HG03139 (cell line): ENCODE measurements around the gene FUBP1.
"Not testable (repeated sequence)": the region's sequence is repeated elsewhere in the genome, so short reads cannot be mapped to it uniquely, and the experiment has no call there.

Experiments used
- ATAC-seq: cut with Tn5 transposase; IDR thresholded peaks from one replicate; pipeline ENCODE4 v1.9.1; 2021; ENCODE audit not compliant: unreplicated experiment

Gene FUBP1

DNA sequence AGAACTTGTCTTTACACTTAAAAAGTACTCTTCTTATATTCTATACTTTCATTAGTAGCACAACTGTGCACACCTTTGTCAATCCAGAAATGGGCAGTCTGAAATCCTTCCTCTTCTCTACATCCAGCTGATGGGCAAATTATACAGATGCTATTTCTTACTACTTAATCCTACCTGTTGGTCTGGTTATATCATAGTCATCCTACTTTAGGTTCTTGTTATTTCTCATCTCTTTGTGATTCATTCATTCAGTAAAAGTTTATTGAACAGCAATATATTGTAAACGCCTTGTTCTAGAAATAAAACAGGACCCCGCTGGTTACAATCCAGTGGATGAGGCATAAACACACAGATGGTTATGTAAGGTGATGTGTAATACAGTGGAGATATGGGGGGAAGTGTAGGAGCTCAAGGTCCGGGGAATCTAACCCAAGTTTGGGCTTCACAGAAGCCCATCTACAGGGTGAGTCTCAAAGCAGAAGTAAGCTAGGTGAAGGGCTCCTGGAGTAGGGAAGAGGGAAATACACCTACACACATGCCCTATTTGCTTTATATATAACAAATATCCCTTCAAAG lies 11.8 kb upstream of the FUBP1 start:
- no peak for ATAC-seq

DNA sequence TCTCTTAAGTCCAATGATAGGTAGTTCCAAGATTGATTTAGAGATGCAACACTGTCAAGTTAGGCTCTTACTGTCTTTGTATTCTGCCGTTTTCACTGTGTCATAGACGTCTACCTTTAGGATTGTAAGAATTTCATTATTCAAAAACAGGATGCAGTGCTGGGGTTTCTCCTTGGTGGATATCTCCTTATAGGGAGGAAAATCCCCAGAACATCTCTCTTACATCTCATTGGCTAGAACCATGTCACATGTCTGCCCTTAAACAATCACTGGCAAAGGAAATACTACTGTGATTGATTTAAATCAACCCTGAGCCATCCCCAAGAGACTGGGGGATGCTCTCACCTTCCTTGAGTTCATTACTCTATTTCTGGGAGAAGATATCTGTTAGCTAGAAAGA lies 10.9 kb upstream of the FUBP1 start:
- no peak for ATAC-seq

DNA sequence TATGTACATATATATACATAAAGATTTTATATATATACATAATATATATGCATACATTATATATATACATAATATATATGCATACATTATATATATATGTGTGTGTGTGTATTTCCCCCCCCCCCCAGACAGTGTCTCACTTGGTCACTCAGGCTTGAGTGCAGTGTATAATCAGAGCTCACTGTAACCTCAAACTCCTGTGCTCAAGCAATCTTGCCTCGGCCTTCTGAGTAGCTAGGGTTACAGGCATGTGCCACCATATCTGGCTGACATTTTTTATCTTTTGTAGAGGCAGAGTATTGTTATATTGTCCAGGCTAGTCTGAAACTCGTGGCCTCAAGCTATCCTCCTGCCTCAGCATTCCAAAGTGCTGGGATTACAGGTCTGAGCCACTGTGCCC lies 9.0 kb upstream of the FUBP1 start:
- no peak for ATAC-seq

DNA sequence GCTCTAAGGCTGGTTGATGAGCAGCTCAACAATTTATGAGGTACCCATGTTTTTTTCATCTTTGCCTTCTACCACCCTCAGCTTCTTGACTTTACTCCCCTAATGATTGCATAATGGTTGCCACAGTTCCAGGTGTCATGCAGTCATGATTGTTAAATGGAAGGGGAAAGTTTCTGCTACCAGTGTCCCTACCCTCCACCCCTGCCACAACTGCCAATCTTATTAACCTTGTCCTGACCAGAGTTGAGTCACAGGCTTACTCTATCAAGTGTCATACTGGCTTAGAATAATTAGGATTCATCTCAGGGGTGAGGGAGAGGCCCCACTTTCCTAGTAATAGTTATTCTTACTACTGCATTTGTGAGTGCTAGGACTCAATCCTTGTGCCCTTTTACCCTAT lies 7.9 kb upstream of the FUBP1 start:
- no peak for ATAC-seq

DNA sequence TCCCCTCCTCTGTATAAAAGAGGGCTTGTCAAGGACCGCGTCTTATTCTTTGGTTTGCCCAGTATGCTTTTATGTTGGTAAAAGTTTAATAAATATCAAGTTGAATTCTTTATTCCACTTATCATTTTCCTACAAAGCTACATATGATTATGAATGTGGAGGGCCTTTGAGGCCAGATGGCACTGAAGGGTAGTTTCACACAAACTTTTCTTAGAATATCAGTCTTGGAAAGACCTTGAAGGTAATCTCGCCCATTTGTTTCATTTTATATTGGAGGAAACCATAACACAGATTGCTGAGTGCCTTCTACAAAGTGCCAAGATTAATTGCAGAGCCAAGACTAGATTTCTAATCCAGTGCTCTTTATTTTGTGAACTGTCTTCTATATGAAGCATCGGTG lies 5.8 kb upstream of the FUBP1 start:
- ATAC-seq: no peak

DNA sequence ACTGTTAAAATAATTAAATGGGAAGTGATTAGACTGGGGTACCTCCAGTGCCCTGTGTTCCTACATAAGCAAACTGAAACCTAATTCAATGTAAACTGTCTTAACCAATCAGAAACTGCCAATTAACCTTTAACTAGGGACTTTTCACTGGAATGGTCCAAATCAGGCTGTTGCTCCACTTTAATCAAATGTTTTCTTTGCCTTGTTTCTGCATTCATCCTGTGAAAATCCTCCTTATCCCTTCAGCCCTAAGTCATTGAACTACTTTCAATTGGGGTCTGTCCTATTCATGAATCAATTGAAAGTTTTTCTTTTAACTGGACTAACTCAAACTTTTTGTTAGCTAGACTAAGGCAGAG lies 5.1 kb upstream of the FUBP1 start:
- ATAC-seq: no peak

DNA sequence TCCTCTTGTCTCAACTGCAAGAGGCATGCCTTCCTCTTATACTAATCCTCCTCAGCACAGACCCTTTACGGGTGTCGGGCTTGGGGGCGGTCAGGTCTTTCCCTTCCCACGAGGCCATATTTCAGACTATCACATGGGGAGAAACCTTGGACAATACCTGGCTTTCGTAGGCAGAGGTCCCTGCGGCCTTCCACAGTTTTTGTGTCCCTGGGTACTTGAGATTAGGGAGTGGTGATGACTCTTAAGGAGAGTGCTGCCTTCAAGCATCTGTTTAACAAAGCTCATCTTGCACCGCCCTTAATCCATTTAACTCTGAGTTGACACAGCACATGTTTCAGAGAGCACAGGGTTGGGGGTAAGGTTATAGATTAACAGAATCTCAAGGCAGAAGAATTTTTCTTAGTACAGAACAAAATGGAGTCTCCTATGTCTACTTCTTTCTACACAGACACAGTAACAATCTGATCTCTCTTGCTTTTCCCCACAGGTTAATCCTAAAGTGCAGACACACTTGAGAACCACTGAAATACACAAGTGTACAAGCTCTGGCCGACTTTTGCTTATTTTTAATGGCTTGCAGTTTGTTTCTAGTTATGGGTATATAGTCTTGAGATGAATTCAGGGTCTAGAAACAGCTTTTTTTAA lies 4.6 kb upstream of the FUBP1 start:
- ATAC-seq: not testable (repeated sequence)

DNA sequence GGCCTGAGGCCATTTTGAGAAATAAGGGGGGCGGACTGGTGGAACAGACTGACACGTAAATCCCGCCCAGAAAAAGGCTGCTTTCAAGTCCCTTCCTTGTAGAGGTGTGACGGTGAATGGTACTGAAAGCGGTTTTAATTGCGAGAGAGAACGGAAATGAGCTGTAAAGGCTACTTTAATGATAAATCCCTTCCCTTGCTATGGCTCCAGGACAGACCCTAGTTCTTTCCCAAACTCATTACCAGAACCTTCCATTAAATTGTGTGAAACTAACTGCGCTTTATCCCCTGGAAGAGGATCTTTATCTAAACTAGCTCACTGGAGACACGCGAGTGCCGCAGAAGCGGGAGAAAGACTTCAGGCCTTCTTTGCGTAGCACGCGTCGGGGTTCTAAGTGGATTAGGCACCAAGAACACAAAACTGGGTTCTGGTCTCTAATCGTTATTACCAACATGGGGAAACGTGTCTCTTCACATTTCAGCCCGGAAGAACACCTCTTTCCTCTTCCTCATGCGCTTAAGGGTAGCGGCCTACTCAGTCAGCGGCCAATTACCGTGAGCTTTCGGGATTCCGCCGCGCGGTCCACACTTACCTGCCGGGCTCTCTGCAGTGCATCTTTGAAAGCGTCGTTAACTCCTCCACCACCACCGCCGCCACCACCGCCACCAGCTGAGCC lies 441 bp downstream of the FUBP1 start:
- peak; percentile 64 for ATAC-seq

DNA sequence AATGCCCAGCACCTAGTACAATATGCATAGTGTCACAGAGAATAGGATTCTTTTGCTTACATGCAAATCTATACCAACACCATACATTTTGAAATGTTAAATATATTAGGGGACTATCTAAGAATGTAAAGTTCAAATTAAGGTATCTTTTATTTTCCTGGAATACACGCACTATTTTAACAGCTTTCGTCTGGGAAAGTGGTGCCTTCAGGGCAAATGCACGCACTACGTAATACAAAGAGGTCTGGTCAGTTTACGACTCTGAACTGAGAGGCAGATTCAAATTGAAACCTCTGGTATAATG lies 931 bp downstream of the FUBP1 start:
- ATAC-seq: no peak

DNA sequence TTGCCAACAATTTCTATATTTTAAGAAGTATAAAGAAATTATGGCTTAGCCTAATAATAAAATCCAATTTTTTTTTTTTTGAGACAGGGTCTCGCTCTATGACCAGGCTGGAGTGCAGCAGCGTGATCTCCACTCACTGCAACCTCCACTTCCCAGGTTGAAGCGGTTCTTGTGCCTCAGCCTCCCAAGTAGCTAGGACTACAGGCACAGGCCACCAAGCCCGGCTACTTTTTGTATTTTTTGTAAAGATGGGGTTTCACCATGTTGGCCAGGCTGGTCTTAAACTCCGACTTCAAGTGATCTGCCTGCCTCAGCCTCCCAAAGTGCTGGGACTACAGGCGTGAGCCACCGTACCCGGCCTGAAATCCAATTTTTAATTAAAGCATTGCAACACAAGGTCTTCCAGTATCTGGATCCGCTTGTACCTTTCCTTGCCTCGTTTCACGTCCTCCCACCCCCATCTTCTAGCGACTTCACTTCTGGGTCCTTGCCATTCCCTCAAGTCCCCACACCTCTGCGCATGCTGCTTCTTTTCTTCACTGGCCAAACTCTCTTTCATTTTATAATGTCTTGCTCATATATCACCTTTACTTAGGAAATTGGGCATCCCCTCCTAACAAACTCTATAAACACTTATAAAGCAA lies 2.3 kb downstream of the FUBP1 start:
- no peak for ATAC-seq

DNA sequence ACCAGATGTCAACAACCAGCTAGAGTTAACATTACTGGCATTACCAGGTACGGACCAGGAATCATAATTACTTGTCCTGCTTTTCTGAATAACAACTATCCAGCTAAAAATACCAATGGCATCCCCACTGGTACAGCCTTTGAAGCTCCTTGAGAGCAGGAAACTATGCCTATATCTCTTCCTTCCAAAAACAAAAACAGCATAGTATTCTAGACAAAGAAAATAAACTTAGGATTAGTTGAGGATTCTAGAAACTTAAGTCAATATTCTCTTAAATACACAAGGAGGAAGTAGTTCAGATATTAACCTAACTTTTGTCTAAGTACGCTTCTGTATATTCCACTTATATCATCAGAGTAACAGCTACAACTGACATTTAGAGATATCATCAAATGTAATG lies 3.0 kb downstream of the FUBP1 start:
- no peak for ATAC-seq

DNA sequence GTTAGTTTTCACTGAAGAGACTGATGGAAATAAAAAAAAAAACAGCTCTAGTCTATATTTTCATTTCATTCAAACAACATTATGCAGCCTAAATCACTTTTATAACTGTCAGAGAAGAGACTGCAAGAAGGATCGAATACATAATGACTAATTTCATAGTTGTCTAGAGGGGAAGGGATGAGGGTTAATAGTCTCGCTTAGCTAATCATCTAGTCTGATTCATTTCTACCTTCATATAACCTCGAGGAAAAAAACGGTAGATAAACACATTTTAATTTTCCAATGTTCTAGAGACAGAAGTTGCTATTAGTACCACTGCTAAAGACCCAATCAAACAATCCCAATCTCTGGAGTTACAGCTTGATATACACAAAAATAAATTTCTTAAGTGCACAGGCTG lies 3.5 kb downstream of the FUBP1 start:
- ATAC-seq: no peak

DNA sequence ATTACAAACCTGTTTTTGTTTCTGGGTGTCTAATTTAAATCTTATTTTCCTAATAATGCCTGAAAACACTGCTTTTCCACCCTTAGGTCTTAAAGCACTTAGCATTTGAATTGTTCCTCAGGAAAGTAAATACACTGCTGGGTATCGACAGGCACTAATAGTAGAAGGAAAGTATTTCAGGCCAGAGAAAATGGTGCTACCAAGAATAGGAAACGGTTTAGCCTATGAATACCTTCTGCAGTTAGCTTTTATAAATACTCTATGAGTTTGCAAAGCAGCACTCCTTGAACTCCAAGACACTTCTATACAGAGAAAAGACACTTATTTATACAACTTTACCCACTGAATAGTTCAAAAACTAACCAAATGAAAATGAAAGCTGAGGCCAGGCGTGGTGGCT lies 6.8 kb downstream of the FUBP1 start:
- ATAC-seq: no peak

DNA sequence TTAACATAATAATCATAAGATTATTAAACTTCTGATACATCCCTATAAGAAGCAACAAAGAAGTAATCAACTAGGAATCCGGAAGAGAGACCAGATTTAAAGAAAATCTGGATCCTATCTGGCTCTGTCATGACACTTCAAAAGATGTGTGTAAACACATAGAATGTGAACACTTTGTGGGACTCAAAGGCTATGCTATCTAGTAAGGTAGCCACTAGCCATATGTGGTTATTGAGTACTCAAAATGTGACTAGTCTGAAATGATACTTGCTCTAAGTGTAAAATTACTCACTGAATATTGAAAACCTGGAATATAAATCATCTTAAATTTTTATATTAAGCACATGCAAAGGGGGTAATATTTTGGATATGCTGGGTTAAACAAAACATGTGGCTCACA lies 8.7 kb downstream of the FUBP1 start:
- no peak for ATAC-seq

DNA sequence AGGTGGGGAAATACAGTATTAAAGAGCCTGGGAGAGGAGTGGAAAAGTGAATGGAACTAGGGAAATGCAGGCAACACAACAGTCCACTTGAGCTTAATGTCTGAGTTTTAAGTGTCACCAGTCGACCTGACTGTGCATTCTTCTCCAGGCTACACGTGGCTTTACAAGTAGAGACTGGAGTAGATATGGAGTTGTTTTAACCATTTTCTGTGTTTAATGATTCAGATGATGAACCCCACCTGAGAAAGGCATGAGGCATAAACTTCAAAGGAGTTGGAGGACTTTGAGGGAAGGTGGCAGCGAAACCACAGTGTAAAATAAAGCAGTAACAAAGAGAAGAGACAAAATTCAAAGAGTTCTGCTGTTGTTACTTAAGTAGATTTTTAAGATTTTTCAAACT lies 12.6 kb downstream of the FUBP1 start:
- no peak for ATAC-seq

DNA sequence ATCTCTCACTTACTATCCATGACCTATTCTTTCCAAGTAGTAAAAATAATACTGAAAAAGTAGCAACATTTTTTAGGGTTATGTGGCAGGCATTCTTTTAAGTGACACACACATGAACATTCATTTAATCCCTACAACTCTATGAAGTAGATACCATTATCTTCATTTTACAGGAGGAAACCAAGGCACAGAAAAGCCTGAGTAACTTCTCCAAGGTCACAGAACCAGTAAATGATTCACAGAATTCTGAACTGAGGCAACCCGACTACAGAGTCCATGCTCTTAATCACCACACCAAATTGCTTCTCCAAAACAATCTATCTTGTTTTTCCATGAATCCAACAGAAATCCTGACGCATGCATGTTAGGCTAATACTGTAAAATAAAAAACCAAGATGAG lies 17.5 kb downstream of the FUBP1 start:
- no peak for ATAC-seq

DNA sequence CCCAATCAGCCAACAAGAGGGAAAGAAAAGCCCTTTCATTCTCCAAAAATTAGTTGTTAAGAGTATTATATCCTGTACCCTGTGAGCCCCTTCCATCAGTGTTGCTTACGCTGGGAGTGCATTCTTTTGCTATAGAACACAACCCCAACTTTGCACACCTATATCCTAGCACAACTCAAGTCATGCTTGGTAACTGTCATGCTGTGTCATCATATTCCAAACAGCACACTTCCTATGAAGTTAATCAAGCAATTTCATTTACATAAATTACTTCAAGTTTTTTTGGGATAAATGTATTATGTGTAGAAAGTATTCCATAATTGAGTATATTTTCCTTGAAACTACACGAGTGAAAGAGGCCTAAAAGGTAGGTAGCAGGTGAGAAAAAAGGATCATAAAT lies 20.0 kb downstream of the FUBP1 start:
- ATAC-seq: no peak

DNA sequence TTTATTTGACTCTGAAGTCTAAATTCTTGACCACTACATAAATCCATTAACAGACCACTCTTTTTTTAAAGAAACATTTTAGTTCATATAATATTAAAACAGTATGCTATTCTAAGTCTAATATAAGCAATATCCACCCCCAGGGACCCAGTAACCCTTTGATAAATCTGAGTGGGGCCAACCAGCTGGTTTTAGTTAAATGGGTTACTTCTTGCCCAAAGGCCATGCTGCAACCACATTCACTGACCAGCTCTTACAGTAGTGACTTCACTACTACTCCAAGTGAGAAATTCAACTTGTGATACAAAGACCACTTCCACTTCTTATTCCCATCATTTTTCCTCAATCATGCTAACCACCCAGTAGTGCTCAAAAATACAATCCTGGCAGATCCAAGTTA lies 20.5 kb downstream of the FUBP1 start:
- no peak for ATAC-seq

DNA sequence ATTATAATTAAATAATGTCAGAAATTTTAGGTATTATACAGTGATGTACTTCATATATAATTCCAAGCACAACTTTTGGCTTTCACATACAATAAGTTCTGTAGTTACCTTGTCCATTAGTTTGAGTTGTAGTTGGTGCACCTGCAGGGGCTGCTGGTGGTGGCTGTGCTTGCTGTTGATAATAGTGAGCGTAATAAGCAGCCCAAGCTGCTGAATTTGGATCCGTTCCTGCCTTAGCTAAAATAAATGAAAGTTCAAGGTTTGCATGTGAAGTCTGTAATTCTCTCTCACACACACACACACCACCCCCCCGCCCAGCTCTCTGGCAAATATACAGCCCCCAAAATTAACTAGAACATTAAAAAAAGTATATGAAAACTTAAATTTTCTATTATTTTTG lies 22.4 kb downstream of the FUBP1 start:
- ATAC-seq: no peak

DNA sequence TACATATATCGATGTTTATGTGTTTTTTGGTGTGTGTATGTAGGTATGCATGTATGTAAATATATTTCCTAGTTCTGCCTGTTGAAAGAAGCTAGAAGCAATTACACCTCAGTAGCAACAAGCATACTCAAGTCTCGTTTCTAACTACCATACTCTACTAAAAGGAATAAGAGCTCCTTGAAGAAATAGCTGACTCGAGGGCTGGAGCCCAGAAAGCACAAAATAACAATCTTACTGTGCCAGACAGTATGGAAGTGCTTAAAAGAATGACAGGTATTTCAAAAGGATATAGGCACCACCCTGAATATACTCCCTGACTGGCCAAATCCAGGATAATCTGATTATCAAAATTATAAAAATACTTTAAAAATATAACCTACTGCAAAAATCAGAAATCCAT lies 23.2 kb downstream of the FUBP1 start:
- no peak for ATAC-seq

DNA sequence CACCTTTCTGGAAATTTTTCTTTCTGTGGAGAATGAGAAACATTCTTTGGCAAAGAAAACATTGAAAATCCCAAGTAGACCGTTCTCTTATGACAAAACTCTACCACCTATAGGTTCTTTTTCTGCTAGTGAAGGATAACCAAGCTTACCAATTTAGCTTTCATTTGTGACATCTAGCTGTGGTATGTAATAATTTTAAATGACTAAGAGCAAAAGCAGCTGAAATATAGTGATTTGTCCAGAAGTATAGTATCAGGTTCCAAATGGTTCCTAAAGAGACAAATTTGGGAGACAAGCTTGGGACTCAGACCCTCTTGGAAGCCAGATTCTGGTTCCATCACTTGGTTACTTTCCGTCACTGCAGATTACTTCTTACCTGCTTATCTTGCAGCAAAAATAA lies 24.4 kb downstream of the FUBP1 start:
- ATAC-seq: no peak

DNA sequence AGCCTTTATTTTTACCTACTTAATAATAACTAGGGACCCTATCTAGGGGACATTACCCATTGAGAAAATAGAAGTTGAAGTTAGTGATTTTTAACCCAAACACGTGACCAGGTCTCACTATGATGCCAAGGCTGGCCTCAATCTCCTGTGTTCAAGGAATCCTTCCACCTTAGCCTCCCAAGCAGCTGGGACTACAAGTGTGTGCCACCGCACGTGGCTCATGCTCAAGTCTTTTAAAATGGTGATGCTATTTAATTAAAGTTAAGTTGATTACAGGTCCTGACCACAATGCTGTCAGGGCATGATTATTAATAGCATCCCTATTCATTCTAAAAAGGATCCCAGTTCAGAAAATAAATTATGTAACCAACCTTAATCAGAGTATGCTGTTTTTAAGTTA lies 25.0 kb downstream of the FUBP1 start:
- no peak for ATAC-seq

DNA sequence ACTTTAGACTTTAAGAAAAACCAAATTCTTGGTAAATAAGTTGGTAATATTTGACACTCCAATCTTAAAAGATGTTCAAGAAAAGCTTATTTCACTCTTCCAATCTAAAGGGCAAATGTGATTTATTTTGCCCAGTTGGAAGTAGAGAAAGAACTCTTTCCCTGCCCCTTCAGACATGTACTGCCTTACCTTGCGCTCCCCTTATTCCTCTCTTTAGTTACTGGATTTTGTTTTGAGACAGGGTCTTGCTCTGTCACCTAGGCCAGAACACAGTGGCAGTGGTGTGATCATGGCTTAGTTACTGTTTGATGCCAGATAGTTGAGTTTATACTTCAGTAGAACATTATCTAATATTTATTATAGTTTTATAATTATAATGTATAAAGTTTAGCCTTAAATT lies 27.5 kb downstream of the FUBP1 start:
- ATAC-seq: no peak
